Right renal cortex interstitium (tissue), 3 donors: ENCODE results near the gene C6orf118. TPM values are rescaled to one million over a fixed set of nuclear protein-coding genes. Genes with fewer than 3 reads are reported as not detected.

Experiments used
- DNase-seq, 3 donors: peaks; one replicate each; pipeline ENCODE4 v3.0.0-alpha.2; 2013; ENCODE audit warnings: low read depth in 3 of 3, low spot score in 2 of 3
- polyA plus RNA-seq, 3 donors: library from polyadenylated mRNA; unstranded; fragments of 120-200 nt; gene quantifications; one replicate each; pipeline ENCODE4 v1.2.1, GENCODE V29; 2013; ENCODE audit not compliant: insufficient read length in 3 of 3

The C6orf118 gene
- polyA plus RNA-seq, 3 donors: 3.5 to 4.5 (median 4.2) TPM

DNA sequence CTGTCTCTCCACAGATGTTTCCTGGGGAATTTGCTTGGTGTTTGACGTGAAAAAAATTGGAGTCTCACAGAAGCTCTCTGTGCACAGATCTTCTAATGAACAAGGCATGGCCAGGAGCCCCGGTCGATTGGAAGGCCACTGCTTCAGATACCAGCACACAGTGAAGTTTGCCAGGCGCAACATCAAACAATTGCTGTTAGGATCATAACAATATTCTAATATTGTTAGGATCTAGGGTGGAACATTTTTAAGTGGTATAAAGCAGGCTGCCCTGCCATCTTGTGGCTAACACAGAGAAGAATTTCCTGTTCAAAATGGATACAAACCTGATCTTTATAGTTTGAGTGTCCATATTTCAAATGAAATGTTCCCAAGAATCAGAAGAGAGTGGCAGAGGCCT, 64.1 kb downstream of the C6orf118 start:
- DNase-seq: no peak

DNA sequence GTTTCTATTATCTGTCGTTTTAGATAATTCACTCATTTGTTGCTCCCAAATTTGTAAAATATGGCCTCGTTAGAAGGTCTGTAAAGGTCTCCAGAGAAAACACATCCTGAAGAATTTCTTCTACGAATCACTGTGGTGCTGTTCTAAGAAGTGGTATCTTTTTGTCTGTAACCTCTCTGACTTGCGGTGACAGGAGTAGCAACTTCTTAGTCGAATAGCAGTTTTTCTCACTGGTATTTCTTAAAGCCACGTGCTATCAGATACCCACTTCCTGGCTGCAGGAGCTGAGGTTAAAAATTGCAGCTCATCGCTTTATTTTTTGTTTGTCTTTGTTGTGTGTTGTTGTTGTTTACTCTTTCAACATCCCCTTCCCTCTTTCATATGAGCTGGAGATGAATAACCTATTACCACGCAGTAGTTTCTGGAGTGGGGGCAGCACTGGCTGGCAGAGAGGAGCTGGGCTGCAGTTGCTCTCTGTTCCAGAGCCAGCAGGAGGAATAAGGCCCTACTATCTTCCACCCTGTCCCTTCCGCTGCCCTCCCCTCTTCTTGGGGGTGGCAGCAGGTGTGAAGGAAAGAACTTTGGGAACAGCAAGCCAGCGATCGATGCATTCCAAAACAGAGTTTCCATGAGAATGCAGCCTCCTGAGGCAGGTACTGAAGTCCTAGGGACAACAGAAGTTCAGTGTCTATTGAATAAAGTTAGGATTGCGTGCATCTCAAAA, 64.7 kb downstream of the C6orf118 start:
- no peak for DNase-seq

DNA sequence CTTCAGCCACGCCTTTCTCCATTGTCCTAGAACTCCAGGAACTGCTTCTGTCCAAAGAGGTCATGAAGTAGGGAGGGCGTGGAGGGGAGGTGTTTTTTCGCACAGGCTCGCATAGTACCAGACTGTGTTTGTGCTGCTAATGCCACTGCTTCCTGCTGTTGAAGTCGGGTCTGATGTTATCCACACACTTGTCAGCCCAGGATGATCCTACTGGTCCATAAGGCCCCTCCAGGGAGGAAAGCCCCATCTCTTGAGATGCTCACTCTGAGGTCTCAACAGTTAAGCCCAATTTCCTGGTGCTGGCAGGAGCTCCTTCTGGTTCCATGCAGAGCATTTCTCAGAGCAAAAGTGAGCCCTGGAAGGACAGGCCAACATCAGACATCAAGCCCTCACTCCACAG, 65.6 kb downstream of the C6orf118 start:
- DNase-seq: no peak

DNA sequence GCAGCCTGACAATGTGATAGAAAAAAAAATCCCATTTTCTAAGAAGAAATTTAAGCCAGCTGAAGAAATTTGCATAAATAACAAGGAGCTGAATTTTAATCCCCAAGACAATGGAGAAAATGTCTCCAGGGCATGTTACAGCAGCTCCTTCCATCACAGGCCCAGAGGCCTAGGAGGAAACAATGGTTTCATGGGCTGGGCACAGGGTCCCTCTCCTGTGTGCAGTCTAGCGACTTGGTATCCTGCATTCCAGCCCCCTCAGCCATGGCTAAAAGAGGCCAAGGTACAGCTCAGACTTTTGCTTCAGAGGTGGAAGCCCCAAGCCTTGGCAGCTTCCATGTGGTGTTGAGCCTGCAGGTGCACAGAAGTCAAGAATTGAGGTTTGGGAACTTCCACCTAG, 73.1 kb downstream of the C6orf118 start:
- DNase-seq: no peak

DNA sequence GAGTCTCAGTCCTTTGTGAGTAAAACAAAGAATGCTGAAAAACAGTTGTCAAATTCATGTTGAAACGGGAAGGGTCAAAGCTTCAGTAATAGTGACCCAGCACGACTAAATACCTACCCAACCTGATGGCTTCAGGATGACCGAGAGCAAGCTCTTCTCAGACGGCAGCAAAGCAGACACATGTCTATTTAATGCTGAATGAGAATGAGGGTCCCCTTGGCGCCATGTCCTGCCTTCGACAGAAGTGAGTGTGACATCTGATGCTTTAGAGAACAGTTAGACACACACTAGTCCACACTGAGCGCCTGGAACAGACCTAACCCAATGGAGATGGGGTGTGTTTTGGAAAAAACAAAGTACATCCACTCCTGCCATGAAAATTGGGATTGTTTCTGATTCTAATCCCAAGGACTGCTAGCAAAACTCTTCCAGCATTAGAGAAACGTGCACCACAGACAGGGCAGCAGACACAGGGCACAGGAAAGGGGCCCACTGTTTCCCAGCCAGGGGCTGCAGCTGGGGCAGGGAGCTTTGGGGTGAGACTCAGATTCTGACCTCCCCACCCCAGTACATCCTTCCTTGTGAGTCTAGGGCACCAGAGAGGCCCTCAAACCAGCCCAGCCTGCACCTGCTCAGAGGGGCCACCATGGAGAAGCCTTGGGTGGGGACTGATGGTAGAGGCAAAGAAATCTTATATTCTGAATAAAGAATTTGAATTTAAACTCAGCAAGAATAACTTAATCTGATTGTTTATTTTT, 76.5 kb downstream of the C6orf118 start:
- DNase-seq: no peak

DNA sequence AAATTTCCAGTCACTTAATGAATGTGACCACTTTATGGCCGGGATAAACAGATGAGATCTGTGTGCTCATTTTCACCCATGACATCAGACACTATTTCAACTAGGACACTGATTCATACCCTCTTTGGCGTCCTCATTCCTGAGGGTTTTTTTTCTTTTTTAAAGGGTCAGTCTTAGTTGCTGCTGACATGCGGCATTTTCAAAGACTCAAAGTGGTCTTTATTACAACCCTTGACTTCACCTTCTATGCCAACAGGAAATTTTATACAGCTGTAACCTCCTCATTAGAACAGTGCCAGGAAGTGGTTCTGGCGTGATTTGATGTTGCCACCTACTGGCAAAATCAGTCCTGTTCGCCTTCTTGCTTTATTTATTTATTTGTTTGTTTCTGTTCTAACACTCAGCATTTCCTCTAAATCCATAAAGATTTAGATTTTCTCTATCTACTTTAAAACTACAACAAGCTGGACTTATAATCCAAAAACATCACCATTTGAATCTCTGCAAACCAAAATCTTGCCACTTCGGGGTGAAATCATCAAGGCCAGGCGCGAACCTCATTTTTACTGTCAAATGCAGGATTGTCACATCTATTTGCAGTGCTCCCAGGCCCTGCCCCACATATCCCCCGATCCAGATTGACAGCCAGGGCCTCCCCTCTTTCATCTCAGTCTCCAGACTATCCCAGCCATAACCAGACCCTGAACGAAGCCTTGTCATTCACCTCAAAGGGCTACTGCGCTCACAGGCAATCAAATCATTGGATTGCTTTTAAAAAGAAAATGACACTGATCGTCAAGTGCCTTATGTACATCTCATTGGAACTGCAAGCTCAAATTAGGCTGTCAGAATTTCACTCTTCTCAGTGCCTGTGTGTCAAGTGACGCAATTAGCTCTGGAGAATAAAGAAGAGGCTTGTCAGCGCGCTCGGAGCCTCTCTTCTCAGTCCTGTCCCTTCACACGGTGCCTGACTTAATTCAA, 77.5 kb downstream of the C6orf118 start:
- peak; percentile 27 to 51 (median 42) for DNase-seq

DNA sequence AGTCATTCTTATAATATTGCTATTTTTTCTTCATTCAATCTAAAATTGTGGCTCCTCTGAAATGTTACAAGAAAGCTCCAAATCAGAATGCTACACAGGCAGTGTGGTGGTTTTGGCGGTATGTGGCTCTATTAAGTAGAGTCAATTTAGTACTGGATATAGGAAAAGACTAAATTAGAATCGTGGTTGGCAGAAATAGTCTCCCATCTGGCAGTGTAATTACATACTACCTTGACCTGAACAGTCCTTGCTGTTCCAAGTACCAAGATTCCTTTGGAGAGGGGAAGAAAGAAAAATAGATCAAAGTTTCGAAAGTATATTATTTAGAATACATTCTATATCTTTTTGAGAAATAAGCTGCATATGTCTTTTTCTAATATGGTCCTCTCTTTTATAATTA, 78.2 kb downstream of the C6orf118 start:
- no peak for DNase-seq
